Measurements from ENCODE around the gene GPR146. TPM values are rescaled to one million over a fixed set of nuclear protein-coding genes. Genes with fewer than 3 reads are reported as not detected.

GPR146 gene
- total and polyA plus RNA-seq, 2 of the 4 experiments (the other 2 are of a cell fraction), result 2.2 to 3.4 TPM

DNA sequence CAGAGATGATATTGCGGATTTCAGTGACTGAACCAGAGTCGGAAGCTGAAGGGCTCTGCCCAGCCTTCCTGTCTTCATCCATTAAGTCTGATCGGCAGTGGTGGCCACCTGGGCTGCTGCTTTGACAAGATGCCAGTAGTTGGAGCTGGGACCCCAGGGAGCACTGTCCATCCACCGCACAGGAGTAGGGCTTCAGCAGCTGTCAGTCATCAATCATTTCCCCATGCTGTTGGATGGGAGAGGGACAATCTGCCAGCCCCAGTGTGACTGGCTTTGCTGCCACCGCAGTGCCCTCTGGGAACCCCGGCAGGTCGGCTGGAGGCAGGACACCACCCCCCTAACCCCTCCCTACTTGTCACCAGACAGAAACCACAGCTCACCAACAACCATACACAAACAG lies 23.0 kb upstream of the GPR146 start:
- no peak overlapping the region for H2BK5ac ChIP-seq (ENCODE audit: low read depth, low read length, poor library complexity, severe bottlenecking)
- no TSS peak for BruUV-seq (replicated peaks)
- H3K4ac ChIP-seq (ENCODE audit: low read depth, low read length), result no peak overlapping the region
- peaks cover 3% of the 10 kb centered on the region; the same call in 1 of the 2 replicates for H3K9me3 ChIP-seq (ENCODE audit: control insufficient read depth, insufficient read depth, low read length)
- H3K18ac ChIP-seq (ENCODE audit: low read depth, low read length), result no peak overlapping the region
- no peak overlapping the region for H3K4me3 ChIP-seq (ENCODE audit: insufficient read depth, low read depth, low read length)
- H3K36me3 ChIP-seq (ENCODE audit: control insufficient read depth, insufficient read depth, low read length), result peaks cover 37% of the 10 kb centered on the region
- H2BK120ac ChIP-seq (ENCODE audit: low read depth, low read length), result no peak overlapping the region
- in situ Hi-C loops (cut with MboI; ENCODE audit: low sequenced_read_pairs), result no loop called here
- intact Hi-C loops (cut with micrococcal nuclease), result no loop called here
- no peak overlapping the region for H2AFZ ChIP-seq (replicated peaks; ENCODE audit: low read length, poor library complexity)
- H3K9ac ChIP-seq (ENCODE audit: low read depth, low read length), result no peak overlapping the region
- H4K20me1 ChIP-seq (ENCODE audit: insufficient read depth, low read length), result peaks cover 45% of the 10 kb centered on the region
- H3K9me1 ChIP-seq (ENCODE audit: insufficient read depth, low read length), result peaks cover 5% of the 10 kb centered on the region; the same call in 1 of the 2 replicates
- no peak overlapping the region for H3K56ac ChIP-seq (ENCODE audit: extremely low read depth, insufficient read depth, low read length)
- H3K4me2 ChIP-seq (ENCODE audit: low read depth, low read length), result no peak overlapping the region
- no peak overlapping the region for H2AK5ac ChIP-seq (ENCODE audit: low read depth, low read length)
- WGBS, 2 experiments (ENCODE audit: extremely low coverage in 2 of 2, insufficient read length in 1 of 2), result 100% methylated on average over 3 of the region's 7 CpGs; no CpG with 5 or more reads in 1 of the 2 experiments
- H4K8ac ChIP-seq (ENCODE audit: low read depth in 2 of 2, low read length in 2 of 2), result no peak overlapping the region
- H3K4me1 ChIP-seq (ENCODE audit: control insufficient read depth, insufficient read depth, low read length), result no peaks in the 10 kb centered on the region
- H3K14ac ChIP-seq (replicated peaks; ENCODE audit: low read depth, low read length), result no peak overlapping the region
- H3K23ac ChIP-seq (ENCODE audit: low read depth, low read length), result no peak overlapping the region
- ATAC-seq (ENCODE audit: low read depth) (no peak), DNase-seq (no peak)
- CTCF ChIA-PET, result no interaction called here
- dilution Hi-C loops (cut with HindIII; ENCODE audit: low sequenced_read_pairs, unreplicated experiment), result no loop called here
- H3K79me1 ChIP-seq (ENCODE audit: low read depth in 1 of 2, low read length in 2 of 2), result peaks cover 11 to 72% of the 10 kb centered on the region in 2 experiments
- no peak overlapping the region for H2BK20ac ChIP-seq (ENCODE audit: low read depth, low read length)
- H2BK15ac ChIP-seq (ENCODE audit: low read depth, low read length), result no peak overlapping the region
- H3K27me3 ChIP-seq (ENCODE audit: control insufficient read depth, insufficient read depth, low read length), result no peaks in the 10 kb centered on the region
- no peak overlapping the region for H4K5ac ChIP-seq (ENCODE audit: low read depth, low read length)
- no peak overlapping the region for H4K91ac ChIP-seq (ENCODE audit: insufficient read depth, low read depth, low read length)
- POLR2A ChIA-PET (ENCODE audit: unreplicated experiment), result no interaction called here
- no peak for TF ChIP-seq RFX5 (IDR thresholded peaks at IDR 0.05; ENCODE audit: low read depth, low read length)
- TF ChIP-seq, protein P1, sequence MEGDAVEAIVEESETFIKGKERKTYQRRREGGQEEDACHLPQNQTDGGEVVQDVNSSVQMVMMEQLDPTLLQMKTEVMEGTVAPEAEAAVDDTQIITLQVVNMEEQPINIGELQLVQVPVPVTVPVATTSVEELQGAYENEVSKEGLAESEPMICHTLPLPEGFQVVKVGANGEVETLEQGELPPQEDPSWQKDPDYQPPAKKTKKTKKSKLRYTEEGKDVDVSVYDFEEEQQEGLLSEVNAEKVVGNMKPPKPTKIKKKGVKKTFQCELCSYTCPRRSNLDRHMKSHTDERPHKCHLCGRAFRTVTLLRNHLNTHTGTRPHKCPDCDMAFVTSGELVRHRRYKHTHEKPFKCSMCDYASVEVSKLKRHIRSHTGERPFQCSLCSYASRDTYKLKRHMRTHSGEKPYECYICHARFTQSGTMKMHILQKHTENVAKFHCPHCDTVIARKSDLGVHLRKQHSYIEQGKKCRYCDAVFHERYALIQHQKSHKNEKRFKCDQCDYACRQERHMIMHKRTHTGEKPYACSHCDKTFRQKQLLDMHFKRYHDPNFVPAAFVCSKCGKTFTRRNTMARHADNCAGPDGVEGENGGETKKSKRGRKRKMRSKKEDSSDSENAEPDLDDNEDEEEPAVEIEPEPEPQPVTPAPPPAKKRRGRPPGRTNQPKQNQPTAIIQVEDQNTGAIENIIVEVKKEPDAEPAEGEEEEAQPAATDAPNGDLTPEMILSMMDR (conservative IDR thresholded peaks at IDR 0.05; ENCODE audit: low read depth, low read length), result no peak
- TF ChIP-seq, protein P2, sequence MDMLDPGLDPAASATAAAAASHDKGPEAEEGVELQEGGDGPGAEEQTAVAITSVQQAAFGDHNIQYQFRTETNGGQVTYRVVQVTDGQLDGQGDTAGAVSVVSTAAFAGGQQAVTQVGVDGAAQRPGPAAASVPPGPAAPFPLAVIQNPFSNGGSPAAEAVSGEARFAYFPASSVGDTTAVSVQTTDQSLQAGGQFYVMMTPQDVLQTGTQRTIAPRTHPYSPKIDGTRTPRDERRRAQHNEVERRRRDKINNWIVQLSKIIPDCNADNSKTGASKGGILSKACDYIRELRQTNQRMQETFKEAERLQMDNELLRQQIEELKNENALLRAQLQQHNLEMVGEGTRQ (IDR thresholded peaks at IDR 0.05; ENCODE audit: low read depth, low read length), result no peak
- TF ChIP-seq RCOR1 (IDR thresholded peaks at IDR 0.05; ENCODE audit: insufficient replicate concordance, low read length), result no peak
- no peak for TF ChIP-seq CEBPB (IDR thresholded peaks at IDR 0.05; ENCODE audit: low read depth, low read length)
- TF ChIP-seq CHD1 (IDR thresholded peaks at IDR 0.05; ENCODE audit: low read depth, low read length), result no peak
- TF ChIP-seq RAD21 (IDR thresholded peaks at IDR 0.05; ENCODE audit: low read length), result no peak
- no peak for TF ChIP-seq MAZ (IDR thresholded peaks at IDR 0.05; ENCODE audit: borderline replicate concordance, low read depth, low read length)
- no peak for TF ChIP-seq BHLHE40 (IDR thresholded peaks at IDR 0.05; ENCODE audit: low read depth, low read length)
- TF ChIP-seq MXI1 (IDR thresholded peaks at IDR 0.05; ENCODE audit: borderline replicate concordance, low read depth, low read length), result no peak
- TF ChIP-seq SMC3 (IDR thresholded peaks at IDR 0.05; ENCODE audit: low read depth, low read length), result no peak
- TF ChIP-seq, protein P3, sequence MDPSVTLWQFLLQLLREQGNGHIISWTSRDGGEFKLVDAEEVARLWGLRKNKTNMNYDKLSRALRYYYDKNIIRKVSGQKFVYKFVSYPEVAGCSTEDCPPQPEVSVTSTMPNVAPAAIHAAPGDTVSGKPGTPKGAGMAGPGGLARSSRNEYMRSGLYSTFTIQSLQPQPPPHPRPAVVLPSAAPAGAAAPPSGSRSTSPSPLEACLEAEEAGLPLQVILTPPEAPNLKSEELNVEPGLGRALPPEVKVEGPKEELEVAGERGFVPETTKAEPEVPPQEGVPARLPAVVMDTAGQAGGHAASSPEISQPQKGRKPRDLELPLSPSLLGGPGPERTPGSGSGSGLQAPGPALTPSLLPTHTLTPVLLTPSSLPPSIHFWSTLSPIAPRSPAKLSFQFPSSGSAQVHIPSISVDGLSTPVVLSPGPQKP (IDR thresholded peaks at IDR 0.05; ENCODE audit: borderline replicate concordance, low read depth, low read length), result no peak
- TF ChIP-seq NFE2L2 (IDR thresholded peaks at IDR 0.05; ENCODE audit: low read depth, low read length), result no peak
- no peak for TF ChIP-seq POLR2A (IDR thresholded peaks at IDR 0.05; ENCODE audit: low read depth, low read length)
- TF ChIP-seq MAFK (IDR thresholded peaks at IDR 0.05; ENCODE audit: low read depth, low read length), result no peak
- TF ChIP-seq FOS (IDR thresholded peaks at IDR 0.05; ENCODE audit: low read depth, low read length), result no peak
- H2AK9ac ChIP-seq (replicated peaks; ENCODE audit: low read depth, low read length, poor library complexity), result no peak overlapping the region
- H3K27ac ChIP-seq (ENCODE audit: insufficient read depth, low read length), result no peak overlapping the region
